GM19372 (cell line): ENCODE results near the gene TRIM36.

ENCODE experiments used
- ATAC-seq: cut with Tn5 transposase; IDR thresholded peaks from one replicate; pipeline ENCODE4 v1.9.1; 2021; ENCODE audit warnings: mild to moderate bottlenecking, low read depth, moderate library complexity; ENCODE audit not compliant: unreplicated experiment

Gene TRIM36

GRCh38 chr5:115084246-115084793 is 85.4 kb downstream of the TRIM36 start:
- no peak for ATAC-seq

- ATAC-seq = no peak
These were observed 89.6 kb downstream of the TRIM36 start for GRCh38 chr5:115079924-115080623.
